GM21390 (cell line): ENCODE measurements around the gene DKK3.

Experiments used
- ATAC-seq: cut with Tn5 transposase; IDR thresholded peaks from one replicate; pipeline ENCODE4 v1.9.1; 2021; ENCODE audit not compliant: unreplicated experiment

Gene DKK3

DNA sequence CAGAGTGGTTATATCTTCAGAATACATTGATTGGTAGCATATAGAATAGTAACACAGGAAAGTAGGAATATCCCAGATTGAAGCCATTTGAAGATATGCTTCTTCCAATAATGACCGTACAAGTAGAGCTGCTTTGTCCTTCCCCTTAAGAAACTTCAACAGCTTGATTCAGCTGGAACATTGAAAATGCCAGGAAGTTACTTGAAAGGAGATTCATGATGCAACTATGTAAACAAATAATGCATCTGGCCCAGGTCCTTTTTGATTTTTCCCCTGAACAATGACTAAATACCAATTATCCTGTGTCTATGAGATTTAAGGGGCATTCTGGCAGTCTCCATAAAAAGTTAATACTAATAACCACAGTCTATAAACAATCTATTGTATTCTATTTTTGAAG lies 3.0 kb downstream of the DKK3 start:
- ATAC-seq: no peak

DNA sequence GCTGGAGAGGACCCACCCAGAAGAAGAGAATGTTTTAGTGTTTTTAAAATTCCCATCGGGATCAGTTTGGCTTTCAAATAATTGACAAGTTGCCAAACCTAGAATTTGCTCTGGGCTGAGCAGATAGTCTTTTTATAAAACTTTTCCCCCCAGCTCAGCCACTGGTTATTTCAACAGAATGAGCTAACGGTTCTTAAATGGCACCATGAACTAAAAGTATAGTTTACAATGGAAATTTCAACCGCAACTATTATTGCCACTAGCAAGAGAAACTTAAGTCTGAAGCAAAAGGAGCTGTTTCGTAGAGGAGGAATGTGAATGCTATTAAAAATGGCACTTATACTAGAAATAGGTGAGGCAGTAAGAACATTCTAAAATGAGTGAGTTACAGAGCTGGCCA lies 3.4 kb downstream of the DKK3 start:
- no peak for ATAC-seq

DNA sequence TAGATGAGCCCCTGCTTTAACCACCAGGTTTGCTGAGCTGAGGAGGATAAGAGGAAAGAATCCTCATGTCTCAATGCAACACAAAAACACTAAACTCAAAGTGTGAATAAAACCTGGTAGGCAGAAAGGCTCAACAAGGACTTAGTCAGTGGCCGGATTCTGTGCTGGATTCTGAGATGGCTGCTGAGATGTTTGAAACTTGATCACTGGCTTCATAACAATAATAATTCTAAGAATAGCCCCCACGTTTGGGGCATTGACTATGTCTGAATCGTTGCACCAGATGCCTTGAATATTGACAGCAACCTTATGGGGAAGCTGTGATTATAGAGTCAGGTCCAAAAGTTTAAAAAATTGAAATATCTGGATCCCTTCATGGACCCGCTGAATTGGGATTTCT lies 4.6 kb downstream of the DKK3 start:
- no peak for ATAC-seq

DNA sequence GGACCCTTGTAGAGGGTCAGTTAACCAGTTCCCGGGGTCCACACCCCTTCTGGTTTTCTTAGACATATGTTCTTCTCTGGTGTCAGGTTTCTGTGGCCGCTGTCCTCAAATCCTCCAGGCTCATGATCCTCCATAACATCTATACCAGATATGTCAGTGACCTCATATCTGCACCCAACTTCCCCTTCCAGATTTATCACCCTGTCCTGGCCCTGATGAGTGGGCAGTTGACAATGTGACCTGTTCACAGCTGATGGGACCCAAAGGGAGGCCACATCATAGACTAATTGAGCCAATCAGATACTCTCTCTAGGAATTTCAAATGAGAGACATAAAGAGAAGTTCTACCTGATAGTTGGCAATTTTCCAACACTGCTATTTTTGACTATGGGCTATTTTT lies 5.1 kb downstream of the DKK3 start:
- ATAC-seq: no peak

DNA sequence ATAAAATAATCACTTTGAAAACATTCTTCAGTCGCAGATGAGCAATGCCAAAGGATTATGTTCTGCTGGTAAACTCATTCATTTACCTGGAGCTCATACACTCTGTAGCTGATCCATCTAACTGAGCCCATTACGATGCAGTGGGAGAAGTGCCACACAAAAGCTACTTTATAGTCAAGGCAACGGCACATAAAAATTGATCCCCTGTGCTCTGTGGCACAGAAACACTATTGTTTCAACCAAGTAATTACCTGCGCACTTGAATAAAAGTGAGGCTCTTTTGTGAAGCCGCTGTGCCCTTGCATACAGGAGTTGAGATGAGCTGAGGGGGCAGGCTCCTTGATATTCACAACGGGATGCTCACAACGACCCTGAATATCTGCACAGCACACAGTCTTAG lies 7.2 kb downstream of the DKK3 start:
- no peak for ATAC-seq

DNA sequence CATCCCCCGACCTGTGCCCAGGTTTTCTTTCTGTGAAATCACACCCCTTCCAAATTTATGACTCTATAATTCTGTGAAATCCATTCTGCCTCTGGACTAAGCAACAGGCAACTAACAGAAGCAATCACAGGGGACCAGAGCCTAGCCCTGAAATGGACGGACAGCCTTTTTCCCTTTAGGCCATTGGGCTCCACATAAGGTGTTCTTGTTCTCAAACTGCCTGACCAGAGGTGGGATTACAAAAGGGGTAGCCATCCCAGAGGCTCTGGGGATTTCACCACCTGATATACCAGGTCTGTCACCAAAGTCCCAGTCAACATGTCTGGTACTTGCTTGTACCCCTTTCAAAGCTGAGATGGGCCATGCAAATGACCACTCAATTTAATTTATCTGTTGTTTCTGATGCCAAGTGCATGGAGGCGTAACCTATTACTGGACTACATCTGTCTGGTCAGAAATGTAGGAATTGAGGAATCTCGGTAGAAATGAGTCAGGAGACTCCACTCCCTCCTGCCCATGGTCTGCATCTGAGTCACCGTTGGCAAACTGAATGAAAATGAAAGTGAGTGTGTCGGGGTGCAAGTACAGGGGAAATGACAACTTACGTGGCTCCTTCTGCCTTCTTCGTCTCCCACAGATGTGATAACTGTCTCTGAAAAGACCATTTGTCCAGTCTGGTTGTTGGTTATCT lies 10.2 kb downstream of the DKK3 start:
- no peak for ATAC-seq

DNA sequence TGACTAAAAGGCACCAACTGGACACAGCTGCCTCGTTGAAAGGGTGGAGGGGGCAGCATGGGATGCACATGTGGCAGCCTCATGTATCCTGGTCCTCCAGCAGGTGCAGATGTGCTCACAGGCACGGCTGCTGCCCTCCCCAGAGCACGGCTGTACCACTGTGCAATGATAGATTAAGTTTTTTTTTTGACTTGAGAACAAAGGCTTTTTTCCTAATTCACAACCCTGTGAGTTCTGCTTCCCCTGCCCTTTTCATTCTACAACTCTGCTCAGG lies 11.4 kb downstream of the DKK3 start:
- no peak for ATAC-seq

DNA sequence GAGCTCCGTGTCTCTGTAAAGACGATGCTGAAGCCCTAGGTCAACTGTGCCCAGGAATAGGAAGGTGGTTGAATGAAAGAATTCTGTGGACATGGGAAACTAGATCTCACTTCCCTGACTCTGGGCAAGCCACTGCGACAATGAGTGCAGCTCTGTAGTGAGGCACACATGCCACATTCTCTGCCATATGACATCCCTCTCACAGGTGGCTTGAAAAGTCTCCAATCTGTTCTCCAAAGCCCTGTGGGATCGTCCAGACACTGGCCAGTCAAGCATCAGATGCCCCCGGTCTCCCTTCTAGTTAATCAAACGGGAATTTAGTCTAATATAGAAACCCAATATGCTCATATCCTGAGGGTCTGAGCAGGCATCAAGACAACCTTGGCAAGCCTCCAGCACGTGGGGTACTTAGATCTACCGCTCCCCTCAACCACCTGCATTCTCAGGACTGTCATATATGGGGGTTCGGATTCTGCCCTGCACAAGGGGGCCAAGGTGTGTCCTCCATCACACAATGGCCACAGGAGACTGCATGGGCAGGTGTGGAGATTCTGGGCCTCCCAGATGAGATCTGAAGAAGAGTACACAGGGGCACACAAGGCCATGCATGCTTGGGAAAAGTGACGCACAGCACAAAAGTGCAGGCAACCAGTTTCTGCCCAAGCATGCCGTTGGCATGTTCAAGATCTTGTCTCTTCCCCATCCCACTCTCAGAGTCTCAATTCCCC lies 11.9 kb downstream of the DKK3 start:
- no peak for ATAC-seq

DNA sequence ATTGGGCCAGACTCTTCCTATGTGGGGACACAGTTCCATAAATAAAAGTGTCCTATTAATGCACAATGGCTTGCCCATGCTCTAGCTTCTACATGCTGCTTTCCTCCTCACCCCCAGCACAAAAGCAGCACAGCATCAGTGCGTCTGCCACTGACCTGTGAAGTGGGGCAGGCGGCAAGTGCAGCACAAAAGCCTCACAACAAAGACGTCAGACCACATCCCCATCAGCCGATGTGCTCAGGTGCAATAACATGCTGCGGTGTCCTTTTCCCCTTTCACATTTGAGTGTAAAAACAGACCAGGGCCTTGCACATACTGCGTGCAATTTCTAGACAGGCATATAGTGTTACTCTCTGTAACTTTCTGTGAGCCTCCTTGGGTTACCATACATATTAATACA lies 12.8 kb downstream of the DKK3 start:
- no peak for ATAC-seq

DNA sequence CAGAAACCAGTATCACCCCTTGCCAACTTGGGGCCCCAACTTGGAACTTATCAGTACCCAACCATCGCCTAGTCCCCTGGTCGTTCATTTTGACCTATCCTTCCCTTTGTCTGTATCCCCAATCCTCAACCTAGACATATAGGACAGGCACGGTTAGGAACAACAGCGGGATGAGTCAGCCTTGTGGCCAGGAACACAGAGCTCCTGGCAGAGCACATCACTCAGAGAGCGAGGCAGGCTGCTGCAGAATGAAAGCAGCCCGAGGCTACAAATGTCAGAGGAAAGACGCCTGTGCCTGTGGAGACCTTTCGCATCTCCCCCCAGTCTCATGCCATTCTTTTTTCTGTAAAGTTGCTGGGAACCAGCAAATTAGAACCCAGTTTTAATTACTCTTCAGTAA lies 14.6 kb downstream of the DKK3 start:
- ATAC-seq: no peak

DNA sequence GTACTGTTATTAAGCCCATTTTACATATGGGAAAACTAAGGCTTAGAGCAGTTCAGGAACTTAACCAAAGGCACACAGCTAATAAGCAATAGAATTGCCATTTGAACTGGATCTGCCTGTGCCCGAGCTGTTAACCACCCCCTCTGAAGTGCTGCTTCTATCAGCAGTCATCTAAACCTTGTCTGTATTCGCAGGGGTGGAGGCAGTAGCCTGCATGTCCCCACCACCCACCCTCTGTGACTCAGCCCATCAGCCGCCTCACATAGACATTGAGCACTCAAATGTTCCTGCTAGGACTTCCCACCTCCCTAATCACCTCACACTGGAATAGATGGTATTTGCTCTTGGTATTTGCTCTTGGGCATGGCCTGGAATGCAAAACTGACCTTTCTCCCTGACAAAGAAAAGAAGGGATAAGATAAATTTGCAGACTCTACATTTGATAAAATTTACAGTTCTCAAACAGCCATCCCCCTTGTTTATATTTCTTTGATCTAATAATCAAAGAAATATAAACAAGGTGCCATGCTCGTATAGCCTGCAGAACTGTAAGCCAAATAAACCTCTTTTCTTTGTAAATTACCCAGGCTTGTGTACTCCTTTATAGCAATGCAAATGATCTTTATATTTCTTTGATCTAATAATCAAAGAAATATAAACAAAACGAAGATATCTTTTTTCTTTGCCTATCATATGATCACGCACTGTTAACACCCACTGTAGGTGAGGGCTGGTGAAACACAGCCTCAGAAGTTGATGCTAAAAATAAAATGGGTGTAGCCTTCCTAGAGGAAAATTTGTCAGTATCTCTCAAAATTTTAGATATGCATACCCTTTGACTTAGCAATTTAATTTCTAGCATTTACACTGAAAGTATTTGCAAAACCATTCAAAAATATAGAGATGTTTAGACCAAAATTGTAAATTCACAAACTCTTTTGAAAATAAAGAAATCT lies 15.9 kb downstream of the DKK3 start:
- ATAC-seq: no peak

DNA sequence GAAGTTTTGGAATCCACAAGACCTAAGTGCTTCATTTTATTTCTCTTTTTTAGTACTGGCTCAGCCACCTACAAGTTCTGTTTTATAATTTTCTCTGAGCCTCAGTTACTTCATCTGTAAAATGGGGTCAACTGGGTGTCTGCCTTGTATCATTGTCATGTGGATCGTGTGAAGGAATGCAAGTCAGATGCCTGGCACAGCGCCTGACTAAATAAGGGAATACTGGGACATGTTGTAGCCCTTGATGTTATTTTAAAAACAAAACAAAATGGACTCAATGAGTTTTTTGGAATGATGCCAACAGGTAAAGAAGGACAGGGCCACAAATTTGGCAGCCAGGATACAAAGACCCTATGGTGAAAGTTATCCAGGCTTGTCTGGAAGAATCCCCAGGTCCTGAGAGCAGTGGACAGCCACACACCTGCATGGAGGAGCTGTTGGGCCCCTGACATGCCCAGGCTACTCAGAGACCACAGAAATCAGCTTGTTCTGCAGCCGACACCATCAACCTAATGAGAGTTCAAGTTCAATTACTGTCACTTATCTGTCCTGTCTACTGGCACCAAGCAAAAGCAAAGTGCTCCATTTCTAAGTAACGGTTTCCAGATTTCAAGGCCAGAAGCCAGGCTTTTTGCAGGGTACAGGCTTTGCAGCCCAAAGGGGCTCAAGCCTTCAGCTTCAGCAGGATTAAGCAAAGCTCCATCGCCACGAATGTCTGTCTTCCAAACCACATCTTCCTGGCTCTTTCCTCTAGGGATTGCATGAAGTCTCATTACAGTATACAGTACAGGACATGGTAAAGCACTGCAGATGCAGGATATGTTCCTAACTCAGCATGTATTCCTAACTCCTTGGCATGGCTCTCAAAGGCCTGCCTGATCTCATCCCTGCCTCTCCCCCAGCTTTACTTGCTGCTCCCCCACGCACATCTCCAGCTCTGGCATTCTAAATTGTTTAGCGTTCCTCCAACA lies 18.4 kb downstream of the DKK3 start:
- ATAC-seq: no peak

DNA sequence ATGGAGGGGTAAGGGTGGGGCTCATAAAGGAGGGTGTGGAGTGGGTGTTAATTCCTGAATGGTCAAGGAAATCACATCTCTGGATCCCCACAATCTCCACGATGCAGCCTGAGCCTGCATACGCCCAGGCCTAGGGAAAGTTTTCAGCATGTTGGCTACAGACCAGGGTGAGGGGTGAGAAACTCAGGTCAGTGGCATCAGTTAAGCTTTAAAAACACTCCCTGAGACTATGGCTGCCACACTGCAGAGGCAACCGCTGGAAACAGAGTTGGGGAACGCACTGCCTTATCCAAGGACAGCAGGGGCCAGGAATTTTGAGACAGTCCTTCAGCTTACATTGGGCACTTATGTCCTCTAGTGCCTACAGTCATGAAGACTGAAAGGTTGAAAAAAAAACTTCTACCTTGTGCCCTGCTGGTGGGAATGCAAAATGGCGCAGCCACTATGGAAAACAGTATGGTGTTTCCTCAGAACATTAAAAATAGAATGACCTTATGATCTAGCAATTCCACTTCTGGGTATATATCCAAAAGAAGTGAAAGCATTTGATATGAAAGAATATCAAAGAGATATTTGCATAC lies 19.7 kb downstream of the DKK3 start:
- ATAC-seq: no peak

DNA sequence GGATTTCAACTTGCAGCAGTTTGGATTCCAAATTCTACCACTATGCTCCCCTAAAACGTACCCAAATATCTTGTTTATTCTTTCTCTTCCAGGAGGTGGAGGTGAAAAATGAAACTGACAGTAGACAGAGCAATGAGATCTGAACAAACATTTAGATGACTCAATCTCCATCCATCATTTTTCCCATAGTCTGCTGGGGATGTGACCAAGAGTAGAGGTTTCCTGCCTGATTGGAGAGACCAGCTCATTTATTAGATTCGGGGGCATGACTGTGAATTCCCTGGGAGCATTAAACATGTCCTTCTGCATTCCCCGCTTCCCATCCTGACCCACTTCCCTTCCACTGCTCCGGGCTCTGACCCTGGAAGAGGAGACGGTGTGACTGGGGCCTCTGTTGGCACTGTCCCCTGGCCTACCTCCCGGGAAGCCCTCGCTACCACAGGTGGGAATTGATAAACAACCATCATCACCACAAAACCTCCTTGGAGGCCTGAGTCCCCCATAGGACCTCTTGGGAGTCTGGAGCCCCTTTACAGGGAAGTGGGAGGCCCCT lies 20.3 kb downstream of the DKK3 start:
- no peak for ATAC-seq

DNA sequence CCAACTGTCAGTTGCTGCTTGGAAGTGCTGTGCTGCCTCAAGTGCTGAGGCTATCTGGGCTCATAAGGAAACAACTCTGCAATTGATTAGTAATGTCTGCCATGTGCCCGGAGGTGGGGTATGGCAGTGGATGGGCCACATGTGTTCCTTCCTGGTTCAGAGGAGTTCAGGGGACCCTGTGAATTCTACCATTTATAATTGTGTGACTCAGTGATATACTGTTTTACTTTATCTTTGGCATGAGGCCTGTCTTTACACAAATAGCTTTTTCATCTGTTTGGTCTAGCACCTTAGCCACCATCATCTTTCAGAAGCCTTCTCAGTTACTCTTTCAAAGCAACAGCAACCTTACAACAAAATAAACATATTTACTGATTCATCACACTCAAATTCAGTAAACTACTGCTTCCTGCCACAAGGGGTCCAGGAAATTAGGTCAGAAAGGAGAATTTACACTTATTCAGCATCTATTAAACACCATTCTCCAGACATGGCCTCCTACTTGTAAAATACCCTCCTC lies 20.9 kb downstream of the DKK3 start:
- no peak for ATAC-seq

DNA sequence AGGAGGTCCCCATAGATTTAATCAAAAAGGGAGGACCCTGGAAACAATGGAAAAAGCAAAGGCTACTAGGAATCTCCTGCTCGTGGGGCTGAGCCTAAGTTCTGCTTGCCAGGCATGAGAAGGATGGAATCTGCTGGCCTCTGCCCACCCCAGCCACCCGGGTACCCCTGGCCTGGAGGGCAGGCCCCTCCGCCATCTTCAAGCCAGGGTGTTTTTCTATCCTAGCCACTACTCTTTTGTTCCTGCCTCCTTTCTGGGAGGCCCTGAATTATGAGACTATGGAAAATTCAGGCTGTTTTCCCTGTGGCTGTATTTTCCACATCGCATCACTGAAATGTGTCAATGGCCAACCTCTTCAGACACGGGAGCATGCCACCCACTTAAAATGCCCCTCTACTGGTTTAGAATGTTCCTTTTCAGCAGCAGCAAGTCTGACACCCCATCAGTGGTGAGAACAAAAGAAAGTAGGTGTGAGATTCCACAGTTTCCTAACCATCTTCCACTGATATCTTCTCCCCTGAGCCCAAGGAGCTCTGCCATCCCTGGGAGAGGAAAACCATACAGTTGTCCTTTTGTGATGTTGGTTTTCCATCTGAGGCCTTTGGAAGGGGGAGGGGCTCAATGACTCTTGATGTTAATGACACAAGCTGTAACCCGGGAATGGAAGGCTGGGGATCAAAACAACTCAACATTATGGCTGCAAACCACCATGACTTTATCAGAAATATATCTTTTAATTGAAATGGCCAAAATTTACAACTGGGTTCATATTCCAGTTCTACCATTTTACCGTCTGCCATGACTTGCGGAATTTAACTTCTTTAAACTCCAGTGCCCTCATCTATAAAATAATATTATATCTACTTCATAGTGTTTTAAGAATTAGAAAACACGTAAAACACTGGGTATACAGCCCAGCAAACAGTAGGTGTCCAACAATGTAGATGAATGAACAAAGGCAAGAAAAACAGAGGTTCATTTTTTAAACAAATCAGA lies 22.2 kb downstream of the DKK3 start:
- ATAC-seq: no peak

DNA sequence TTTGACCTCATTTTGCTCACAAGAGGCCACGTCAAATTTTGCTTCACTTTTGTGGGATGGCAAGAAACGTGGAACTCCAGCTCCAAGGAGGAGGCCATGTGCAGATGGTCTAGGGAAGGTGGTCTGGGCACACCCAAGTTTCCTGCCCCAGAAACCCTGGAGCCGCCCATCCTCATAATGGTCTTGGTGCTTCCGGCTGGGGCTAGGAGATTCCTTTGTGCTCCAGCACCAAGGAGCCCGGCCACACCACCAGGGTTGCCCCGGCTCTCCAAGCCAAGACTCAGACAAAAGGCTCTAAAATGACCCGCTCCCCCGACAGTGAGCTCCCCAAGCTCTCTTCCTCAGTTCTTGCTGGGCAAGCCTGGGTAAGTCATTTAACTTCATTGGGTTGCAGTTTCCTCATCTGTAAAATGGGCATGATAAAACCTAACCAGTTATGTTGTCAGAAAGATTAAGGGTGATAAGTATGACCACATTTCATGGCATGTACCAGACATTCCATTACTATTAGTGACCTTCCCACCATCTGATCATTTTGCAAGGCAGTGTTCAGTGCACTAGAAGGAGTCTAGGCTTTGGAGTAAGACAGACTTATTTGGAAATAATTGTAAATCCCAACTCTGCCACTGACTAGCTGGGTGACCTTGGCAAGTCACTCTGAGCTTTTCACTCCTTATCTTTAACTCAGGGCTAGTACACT lies 23.3 kb downstream of the DKK3 start:
- ATAC-seq: no peak

DNA sequence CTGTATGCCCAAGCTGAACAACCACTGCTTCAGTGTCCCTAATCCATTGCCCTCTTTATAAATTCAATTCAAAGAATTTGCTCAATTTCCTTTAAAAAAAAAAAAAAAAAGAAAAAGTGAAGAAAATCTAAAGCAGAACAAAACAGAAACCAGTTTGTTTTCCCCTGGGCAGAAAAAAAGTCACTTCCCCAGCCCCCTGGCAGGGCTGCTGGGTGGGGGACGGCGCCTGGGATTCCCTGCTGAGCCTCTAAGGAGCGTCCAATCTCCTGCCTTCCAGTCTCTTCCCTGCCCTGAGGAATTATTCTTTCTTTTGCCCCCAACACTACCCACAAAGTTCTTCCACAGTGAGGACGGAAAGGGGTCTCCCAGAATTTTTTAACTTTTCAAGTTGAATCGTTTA lies 23.9 kb downstream of the DKK3 start:
- ATAC-seq: no peak
